Panc1 (cell line): ENCODE data around the gene PPFIA1. TPM values are rescaled to one million over a fixed set of nuclear protein-coding genes. Genes with fewer than 3 reads are reported as not detected.

Experiments
- ATAC-seq: fragments of 200-7000 bp; cut with Tn5 transposase; 2 replicates; pipeline ENCODE4 v1.9.1; 2020; ENCODE audit warnings: mild to moderate bottlenecking, moderate library complexity
- BruUV-seq: library from RNA; stranded (reverse); fragments of 400-500 nt; replicated peaks from 2 replicates; lab custom pipeline; 2021; lab: Mats Ljungman, UMichigan
- CTCF ChIA-PET: fragments of 300-600 bp; sonication (Branson Sonifier 250); formaldehyde crosslinking; loops from one replicate; lab custom pipeline; 2022; ENCODE audit warnings: antibody characterized with exemption; lab: Charles Lee
- POLR2A ChIA-PET: fragments of 300-600 bp; sonication (Branson Sonifier 250); formaldehyde crosslinking; loops from one replicate; lab custom pipeline; 2022; ENCODE audit warnings: antibody characterized with exemption; lab: Charles Lee
- DNase-seq: peaks from one replicate; pipeline ENCODE4 v3.0.0-alpha.2; 2010; ENCODE audit warnings: low read depth, low spot score
- H3K27ac ChIP-seq: 2 replicates; pipeline ENCODE4 v1.5.1; 2011; ENCODE audit warnings: mild to moderate bottlenecking, low read length, inconsistent platforms
- H3K27me3 ChIP-seq: fragments of 200-500 bp; sonication (Bioruptor generic); 2 replicates; pipeline ENCODE4 v1.6.0; 2014; ENCODE audit warnings: low read length, inconsistent platforms; ENCODE audit not compliant: control insufficient read depth, insufficient read depth
- H3K36me3 ChIP-seq: fragments of 200-500 bp; sonication (Bioruptor generic); 2 replicates; pipeline ENCODE4 v1.5.1; 2014; ENCODE audit warnings: inconsistent platforms, mild to moderate bottlenecking, low read length, moderate library complexity; ENCODE audit not compliant: control insufficient read depth, insufficient read depth
- H3K4me1 ChIP-seq: 2 replicates; pipeline ENCODE4 v1.5.1; 2011; ENCODE audit warnings: inconsistent platforms, mild to moderate bottlenecking, low read length, moderate library complexity; ENCODE audit not compliant: control insufficient read depth, insufficient read depth
- H3K4me3 ChIP-seq, 2 experiments: 2 replicates each; pipeline ENCODE4 v1.5.1; 2011 to 2012; ENCODE audit warnings: low read depth in 2 of 2, low read length in 2 of 2, mild to moderate bottlenecking in 2 of 2, inconsistent platforms in 1 of 2, moderate library complexity in 1 of 2
- H3K9me3 ChIP-seq: fragments of 200-500 bp; sonication (Bioruptor generic); 2 replicates; pipeline ENCODE4 v1.5.1; 2014; ENCODE audit warnings: low read depth, mild to moderate bottlenecking, inconsistent platforms, low read length, moderate library complexity; ENCODE audit not compliant: control insufficient read depth, insufficient read depth
- POLR2AphosphoS5 ChIP-seq: IDR thresholded peaks from 2 replicates; pipeline ENCODE4 v1.6.1; 2012; ENCODE audit warnings: mild to moderate bottlenecking, low read depth, low read length, moderate library complexity
- SIN3A ChIP-seq: IDR thresholded peaks from 2 replicates; pipeline ENCODE4 v1.6.1; 2012; ENCODE audit warnings: low read depth, mild to moderate bottlenecking, low read length, moderate library complexity, borderline replicate concordance; ENCODE audit not compliant: insufficient read depth
- TCF7L2 ChIP-seq: IDR thresholded peaks from 2 replicates; pipeline ENCODE4 v1.6.1; 2011; ENCODE audit warnings: mild to moderate bottlenecking, low read depth, low read length, inconsistent platforms
- in situ Hi-C: cut with HindIII; loops from 2 replicates; pipeline ENCODE4 v1.10.0; 2016; ENCODE audit warnings: low sequenced_read_pairs, low pct_unique_long_range_greater_than_20kb
- intact Hi-C: fragments of 100-400 bp; cut with micrococcal nuclease; formaldehyde crosslinking; loops from one replicate; pipeline ENCODE4 v1.10.0; 2022; ENCODE audit not compliant: unreplicated experiment
- total RNA-seq: library from RNA; stranded (reverse); gene quantifications from one replicate; pipeline ENCODE4 v1.2.1, GENCODE V29; 2021; ENCODE audit not compliant: unreplicated experiment
- TF ChIP-seq, protein P1 (sequence below), 2 experiments: IDR thresholded peaks; 2 replicates each; pipeline ENCODE4 v1.6.1; 2011 to 2012; ENCODE audit warnings: low read depth in 2 of 2, control low read depth in 1 of 2, low read length in 1 of 2, mild to moderate bottlenecking in 1 of 2, moderate library complexity in 1 of 2; ENCODE audit not compliant: insufficient read depth in 1 of 2
- TF ChIP-seq, protein P2 (sequence below): fragments of 450-650 bp; IDR thresholded peaks from 2 replicates; pipeline ENCODE4 v1.5.1; 2017; ENCODE audit warnings: mild to moderate bottlenecking

PPFIA1 gene
- total RNA-seq, 1 experiment from 2014 or later = 101 TPM

DNA sequence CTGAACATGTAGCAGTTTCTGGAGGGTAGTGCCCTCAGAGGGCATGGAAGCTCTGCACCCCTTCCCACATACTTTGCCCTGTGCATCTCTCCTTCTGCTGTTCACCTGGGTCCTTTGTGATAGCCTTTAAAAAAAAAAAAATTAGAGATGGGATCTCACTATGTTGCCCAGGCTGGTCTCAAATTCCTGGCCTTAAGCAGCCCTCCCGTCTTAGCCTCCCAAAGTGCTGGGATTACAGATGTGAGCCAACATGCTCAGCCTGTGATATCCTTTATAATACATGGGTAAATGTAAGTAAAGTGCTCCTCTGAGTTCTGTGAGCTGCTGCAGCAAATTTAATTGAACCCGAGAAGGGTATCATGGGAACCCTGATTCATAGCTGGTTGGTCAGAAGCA is 33.7 kb downstream of the PPFIA1 start:
- BruUV-seq = no TSS peak
- TF ChIP-seq, protein P1, sequence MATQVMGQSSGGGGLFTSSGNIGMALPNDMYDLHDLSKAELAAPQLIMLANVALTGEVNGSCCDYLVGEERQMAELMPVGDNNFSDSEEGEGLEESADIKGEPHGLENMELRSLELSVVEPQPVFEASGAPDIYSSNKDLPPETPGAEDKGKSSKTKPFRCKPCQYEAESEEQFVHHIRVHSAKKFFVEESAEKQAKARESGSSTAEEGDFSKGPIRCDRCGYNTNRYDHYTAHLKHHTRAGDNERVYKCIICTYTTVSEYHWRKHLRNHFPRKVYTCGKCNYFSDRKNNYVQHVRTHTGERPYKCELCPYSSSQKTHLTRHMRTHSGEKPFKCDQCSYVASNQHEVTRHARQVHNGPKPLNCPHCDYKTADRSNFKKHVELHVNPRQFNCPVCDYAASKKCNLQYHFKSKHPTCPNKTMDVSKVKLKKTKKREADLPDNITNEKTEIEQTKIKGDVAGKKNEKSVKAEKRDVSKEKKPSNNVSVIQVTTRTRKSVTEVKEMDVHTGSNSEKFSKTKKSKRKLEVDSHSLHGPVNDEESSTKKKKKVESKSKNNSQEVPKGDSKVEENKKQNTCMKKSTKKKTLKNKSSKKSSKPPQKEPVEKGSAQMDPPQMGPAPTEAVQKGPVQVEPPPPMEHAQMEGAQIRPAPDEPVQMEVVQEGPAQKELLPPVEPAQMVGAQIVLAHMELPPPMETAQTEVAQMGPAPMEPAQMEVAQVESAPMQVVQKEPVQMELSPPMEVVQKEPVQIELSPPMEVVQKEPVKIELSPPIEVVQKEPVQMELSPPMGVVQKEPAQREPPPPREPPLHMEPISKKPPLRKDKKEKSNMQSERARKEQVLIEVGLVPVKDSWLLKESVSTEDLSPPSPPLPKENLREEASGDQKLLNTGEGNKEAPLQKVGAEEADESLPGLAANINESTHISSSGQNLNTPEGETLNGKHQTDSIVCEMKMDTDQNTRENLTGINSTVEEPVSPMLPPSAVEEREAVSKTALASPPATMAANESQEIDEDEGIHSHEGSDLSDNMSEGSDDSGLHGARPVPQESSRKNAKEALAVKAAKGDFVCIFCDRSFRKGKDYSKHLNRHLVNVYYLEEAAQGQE (IDR thresholded peaks at IDR 0.05; ENCODE audit: insufficient read depth in 1 of 2, low read depth in 2 of 2, low read length in 1 of 2) = no peak
- TF ChIP-seq TCF7L2 (no peak), POLR2AphosphoS5 (no peak), SIN3A (no peak)
- TF ChIP-seq, protein P2, sequence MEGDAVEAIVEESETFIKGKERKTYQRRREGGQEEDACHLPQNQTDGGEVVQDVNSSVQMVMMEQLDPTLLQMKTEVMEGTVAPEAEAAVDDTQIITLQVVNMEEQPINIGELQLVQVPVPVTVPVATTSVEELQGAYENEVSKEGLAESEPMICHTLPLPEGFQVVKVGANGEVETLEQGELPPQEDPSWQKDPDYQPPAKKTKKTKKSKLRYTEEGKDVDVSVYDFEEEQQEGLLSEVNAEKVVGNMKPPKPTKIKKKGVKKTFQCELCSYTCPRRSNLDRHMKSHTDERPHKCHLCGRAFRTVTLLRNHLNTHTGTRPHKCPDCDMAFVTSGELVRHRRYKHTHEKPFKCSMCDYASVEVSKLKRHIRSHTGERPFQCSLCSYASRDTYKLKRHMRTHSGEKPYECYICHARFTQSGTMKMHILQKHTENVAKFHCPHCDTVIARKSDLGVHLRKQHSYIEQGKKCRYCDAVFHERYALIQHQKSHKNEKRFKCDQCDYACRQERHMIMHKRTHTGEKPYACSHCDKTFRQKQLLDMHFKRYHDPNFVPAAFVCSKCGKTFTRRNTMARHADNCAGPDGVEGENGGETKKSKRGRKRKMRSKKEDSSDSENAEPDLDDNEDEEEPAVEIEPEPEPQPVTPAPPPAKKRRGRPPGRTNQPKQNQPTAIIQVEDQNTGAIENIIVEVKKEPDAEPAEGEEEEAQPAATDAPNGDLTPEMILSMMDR = no peak
- ATAC-seq = no peak
- in situ Hi-C loops = no loop called here
- DNase-seq = no peak
- no peaks in the 10 kb centered on the region for H3K27me3 ChIP-seq
- no peak overlapping the region for H3K4me3 ChIP-seq
- peaks cover 24% of the 10 kb centered on the region for H3K4me1 ChIP-seq
- H3K9me3 ChIP-seq = no peaks in the 10 kb centered on the region
- intact Hi-C loops = no loop called here
- POLR2A ChIA-PET = no interaction called here
- no peak overlapping the region for H3K27ac ChIP-seq
- CTCF ChIA-PET = no interaction called here
- H3K36me3 ChIP-seq = no peaks in the 10 kb centered on the region

DNA sequence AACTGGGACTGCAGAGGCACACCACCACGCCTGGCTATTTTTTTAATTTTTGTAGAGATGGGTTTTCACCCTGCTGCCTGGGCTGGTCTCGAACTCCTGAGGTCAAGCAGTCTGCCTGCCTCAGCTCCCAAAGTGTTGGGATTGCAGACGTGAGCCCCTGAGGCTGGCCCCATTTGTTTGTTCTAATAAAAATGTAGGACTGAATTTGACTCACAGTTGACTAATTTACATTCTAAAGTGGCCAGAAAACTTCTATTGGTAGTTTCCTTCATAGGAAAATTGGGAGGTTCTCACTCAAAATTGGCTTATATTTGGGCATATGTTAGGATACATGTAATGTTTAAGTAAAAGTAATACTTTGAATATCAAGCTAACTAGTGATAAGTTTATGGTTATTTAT is 35.0 kb downstream of the PPFIA1 start:
- no TSS peak for BruUV-seq
- no peak for DNase-seq
- no peak overlapping the region for H3K27ac ChIP-seq
- H3K9me3 ChIP-seq = no peaks in the 10 kb centered on the region
- TF ChIP-seq, protein P1 (IDR thresholded peaks at IDR 0.05; ENCODE audit: insufficient read depth in 1 of 2, low read depth in 2 of 2, low read length in 1 of 2) = no peak
- TF ChIP-seq TCF7L2 = no peak
- no peak for TF ChIP-seq SIN3A
- TF ChIP-seq POLR2AphosphoS5 = no peak
- TF ChIP-seq, protein P2 = no peak
- H3K36me3 ChIP-seq = no peaks in the 10 kb centered on the region
- H3K4me3 ChIP-seq = no peak overlapping the region
- intact Hi-C loops (no loop called here), in situ Hi-C loops (no loop called here)
- H3K27me3 ChIP-seq = no peaks in the 10 kb centered on the region
- ChIA-PET CTCF (no interaction called here), POLR2A (no interaction called here)
- peaks cover 24% of the 10 kb centered on the region for H3K4me1 ChIP-seq
- ATAC-seq = no peak
